Activated CD8-positive, alpha-beta memory T cell treated with anti-CD3 and anti-CD28 coated beads, Interleukin-2, amount 50 U/mL, for 1 hour (primary cell): Measurements from ENCODE around the gene RNASET2.

Experiments used
- DNase-seq: peaks from one replicate; pipeline ENCODE4 v3.0.0-alpha.2; 2020; ENCODE audit errors: extremely low read depth

RNASET2 gene

GRCh38 chr6:166947251-166947650 is 9.1 kb downstream of the RNASET2 start:
- no peak for DNase-seq

DNA sequence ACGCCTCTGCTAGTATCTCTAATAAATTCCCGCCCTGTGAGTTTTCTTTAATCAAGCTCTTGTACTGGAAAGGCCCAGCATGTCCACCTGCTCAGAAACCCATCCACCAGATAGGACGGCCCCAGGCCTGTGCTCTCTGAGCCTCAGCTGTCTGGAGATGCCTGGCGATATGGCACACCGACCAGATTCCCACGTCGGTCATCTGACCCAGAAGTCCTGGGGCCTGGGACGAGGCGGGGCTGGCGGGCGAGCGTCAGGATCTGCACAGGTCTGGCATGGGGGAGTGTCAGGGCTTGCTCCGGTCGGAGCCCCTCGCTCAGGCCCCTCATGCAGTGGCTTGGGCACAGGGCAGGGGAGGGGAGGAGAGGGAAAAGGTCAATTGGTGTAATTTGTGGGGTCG is 10.2 kb downstream of the RNASET2 start:
- no peak for DNase-seq

DNA sequence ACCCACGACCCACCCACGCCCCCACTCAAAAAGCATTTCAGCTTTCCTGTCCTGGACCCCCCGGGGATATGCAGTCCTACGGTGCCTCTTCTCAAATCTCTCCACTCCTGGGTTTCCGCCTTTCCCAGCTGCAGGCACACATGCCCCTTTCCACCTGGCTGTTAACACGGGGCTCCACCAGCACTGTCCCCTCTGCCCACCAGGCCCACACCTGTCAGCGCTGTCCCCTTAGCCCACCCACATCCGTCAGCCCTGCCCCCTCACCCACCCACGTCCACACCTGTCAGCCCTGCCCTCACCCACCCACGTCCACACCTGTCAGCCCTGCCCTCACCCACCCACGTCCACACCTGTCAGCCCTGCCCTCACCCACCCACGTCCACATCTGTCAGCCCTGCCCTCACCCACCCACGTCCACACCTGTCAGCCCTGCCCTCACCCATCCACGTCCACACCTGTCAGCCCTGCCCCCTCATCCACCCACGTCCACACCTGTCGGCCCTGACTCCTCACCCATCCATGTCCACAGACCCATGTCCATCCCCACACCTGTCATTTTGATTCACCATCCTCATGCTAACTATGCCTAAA is 11.6 kb downstream of the RNASET2 start:
- DNase-seq = no peak

DNA sequence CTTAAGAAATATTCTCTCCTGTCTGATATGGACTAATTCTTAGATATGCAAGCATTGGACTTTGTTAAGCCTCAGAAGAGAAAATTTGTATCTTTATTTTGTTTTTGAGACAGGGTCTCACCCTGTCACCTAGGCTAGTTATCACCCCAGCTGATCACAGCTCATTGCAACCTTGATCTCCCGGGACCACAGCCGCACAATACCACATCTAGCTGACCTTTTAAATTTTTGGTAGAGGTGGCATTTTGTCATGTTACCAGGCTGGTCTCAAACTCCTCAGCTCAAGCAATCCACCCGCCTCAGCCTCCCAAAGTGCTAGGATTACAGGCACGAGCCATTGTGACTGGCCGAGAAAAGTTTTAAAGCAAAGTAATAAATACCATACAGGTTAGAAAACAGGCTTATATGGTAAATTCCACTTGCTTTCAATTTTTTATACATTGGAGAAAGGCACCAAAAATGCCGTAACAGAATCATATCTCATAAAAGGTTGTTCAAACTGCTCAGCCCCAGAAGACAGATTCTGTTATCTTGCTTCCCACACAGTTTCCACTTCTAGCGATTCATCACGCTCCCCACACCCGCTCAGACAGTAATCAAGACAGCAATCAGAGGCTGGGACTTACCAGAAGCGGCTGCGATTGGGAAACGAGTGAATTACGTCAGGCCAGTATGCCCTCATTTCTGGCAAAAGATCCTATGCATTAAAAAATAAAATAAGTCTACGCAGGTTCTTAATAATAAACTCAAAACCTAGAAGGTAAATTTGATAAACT is 13.8 kb downstream of the RNASET2 start:
- no peak for DNase-seq

DNA sequence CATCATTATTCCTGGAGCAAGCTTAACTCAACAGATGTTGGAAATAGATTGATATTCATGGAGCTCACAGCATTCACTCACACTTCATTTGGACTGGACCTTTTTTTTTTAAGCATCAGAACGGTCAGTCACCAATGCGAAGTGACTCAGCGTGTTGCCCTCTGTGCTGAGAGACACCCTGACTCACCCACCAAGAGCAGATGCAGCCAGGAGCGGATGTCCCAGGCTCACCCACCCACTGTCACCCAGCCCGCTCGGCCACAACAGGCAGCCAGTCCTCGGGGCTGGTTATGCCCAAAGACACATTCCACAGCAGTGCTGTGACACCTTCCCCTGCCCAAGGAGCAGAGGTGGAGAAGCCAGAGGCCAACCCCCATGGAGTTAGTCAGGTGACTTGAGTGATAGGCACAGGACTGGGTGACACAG is 15.7 kb downstream of the RNASET2 start:
- no peak for DNase-seq

- no peak for DNase-seq
These were observed 16.5 kb downstream of the RNASET2 start for GRCh38 chr6:166939894-166940293.

DNA sequence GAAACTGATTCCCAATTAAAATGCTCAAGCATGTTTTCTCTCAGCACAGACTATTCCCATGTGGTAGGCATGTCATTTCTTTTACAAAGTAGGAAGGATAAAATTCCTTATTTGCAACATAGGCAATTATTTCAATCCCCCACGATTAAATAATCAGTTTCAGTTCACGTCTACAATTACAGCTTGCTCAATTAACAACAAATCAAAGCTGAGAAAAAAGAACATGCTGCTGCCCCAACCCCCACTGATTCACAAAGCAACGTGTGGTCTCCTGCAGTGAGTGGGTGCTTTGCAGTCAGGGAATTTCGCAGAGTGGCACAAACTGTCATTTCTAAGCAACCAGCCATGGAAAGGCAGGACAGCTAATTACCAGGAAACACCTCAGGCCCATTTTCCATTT is 17.0 kb downstream of the RNASET2 start:
- no peak for DNase-seq

DNA sequence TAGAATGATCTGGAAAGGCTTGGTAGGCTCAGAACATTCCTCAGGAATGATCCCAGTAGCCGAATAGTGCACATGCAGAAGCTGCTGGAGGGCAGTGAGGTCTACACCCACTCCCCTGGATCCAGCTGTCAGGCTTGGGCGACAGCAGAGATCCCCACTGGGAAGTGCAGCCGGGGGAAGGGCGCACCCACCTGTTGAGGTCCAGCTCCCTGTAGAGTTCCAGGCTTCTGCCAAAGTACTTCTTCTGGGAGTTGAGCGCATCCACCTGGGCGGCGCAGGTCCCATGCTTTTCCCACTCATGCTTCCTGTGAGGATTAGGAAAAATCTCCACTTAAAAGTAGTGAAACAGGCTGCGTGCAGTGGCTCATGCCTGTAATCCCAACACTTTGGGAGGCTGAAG is 17.6 kb downstream of the RNASET2 start:
- no peak for DNase-seq

DNA sequence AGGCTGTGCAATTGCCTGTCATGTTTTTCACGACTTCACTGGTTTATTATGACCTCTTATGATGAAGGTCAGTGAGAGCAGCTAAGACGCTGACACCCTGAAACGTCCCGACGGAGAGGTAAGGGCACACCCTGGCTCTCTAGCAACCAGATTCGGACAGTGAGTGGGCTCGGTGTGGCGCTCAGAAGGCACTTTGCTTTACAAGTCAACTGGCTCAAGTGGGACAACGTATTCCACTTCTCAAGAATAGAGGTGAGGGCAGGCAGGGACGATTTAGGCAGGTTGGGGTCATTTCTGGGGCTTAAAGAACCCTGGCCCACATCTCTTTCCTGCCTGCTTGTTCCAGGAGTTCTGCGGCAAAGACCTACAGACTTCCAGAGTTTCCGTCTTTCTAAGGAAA is 18.2 kb downstream of the RNASET2 start:
- DNase-seq = no peak

GRCh38 chr6:166937746-166938145 is 18.6 kb downstream of the RNASET2 start:
- no peak for DNase-seq

DNA sequence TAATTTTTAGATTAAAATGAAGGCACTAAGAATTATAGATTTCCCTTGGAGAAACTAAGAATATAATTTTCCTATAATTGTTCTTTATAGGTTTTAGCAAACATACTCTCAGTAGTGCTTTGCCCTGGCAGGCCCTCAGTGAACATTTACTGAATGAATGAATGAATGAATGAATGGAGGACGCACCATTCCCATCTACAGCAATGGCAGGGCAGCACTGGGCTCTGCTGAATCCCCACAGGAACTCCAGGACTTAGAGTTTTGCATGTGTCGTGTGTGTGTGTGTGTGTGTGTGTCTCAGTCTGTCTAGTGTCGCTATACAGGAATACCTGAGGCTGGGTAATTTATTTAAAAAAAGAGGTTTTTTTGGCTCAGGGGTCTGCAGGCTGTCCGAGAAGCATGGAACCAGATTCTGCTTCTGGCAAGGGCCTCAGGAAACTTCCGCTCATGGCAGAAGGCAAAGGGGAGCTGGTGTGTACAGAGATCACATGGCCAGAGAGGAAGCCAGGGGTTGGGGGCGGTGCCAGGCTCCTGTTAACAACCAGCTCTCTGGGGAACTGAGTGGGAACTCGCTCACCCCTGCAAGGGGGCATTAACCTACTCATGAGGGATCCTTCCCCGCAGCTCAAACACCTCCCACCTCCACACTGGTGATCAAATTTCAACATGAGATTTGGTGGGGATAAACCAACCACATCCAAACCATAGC is 20.1 kb downstream of the RNASET2 start:
- no peak for DNase-seq

- no peak for DNase-seq
These were observed 21.0 kb downstream of the RNASET2 start for GRCh38 chr6:166935353-166935752.

DNA sequence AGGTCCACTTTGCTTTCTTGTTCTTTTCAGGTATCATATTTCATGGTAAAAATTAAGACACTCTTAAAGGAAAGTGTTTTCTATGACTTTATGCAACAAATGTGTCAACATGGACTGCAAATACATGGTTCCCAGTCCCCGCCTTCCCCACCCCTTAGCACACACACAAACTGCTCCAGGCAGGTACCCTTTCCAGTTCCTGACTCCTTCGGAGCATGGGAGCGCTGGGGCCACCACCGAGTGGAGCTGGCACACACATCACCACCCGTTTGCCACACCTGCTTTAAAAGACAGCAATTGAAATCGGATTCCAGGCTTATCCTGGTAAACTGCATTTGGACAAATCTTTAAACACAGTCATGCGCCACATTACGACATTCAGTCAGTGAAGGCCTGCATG is 22.2 kb downstream of the RNASET2 start:
- DNase-seq = no peak

GRCh38 chr6:166933396-166933795 is 23.0 kb downstream of the RNASET2 start:
- no peak for DNase-seq

- no peak for DNase-seq
These were observed 23.7 kb downstream of the RNASET2 start for GRCh38 chr6:166932616-166933015.

DNA sequence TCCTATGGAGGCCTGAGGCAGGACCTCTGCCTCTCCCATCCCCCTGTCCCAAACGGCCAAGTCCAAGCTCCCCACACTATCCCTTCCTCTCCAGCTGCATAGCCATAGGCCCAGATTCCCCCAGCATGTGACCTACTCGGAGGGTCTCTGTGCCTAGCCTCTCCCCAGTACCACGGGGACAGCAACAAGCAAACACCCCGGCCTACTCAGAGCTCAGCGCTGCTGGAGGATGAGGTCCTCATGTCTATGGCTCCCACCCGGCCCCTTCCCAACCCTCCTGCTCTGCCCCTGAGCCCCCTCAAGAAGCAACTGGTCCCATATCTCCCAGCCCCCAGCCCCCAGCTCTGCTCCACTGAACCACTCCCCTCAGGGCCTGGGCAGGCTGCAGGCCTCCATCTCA is 24.2 kb downstream of the RNASET2 start:
- DNase-seq = no peak

DNA sequence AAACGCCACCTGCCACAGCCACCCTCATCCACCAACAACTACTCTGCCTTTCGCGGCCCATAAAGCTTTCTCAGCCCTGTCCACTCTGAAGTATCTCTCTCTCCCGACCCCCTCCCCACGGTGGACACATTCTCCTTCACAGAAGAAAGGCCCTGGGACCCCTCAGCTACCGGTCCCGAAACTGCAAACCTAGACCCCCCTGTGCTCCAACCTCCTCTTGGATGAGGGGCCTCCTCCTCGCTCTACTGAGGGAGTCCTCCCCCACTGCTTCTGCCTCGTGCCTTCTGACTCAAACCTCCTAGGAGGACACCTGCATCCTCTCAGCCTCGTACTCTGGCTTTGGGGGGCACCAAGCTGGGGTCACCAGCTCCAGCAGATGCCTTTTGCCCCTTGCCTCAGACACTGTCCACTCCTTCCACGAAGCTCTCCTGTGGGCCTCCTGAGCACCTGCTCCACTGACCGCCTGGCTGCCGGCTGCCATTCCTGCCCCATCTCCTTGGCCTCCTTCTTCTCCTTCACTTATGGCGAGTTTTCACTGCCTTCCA is 24.9 kb downstream of the RNASET2 start:
- DNase-seq = no peak

DNA sequence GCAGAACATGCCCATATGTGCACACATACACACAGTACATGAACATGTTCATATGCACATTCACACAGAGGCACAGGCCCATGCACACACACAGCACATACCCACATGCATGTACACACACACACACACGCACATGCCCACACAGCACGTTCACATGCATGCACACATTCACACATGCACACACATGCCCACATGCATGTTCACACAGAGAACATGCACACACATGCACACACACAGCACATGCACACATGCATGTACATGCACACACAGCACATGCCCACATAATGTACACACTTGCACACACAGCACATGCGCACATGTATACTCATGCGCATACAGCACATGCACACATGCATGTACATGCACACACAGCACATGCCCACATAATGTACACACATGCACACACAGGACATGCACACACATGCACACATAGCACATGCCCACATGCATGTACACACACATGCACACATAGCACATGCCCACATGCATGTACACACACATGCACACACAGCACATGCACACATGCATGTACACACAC is 25.9 kb downstream of the RNASET2 start:
- DNase-seq = no peak

DNA sequence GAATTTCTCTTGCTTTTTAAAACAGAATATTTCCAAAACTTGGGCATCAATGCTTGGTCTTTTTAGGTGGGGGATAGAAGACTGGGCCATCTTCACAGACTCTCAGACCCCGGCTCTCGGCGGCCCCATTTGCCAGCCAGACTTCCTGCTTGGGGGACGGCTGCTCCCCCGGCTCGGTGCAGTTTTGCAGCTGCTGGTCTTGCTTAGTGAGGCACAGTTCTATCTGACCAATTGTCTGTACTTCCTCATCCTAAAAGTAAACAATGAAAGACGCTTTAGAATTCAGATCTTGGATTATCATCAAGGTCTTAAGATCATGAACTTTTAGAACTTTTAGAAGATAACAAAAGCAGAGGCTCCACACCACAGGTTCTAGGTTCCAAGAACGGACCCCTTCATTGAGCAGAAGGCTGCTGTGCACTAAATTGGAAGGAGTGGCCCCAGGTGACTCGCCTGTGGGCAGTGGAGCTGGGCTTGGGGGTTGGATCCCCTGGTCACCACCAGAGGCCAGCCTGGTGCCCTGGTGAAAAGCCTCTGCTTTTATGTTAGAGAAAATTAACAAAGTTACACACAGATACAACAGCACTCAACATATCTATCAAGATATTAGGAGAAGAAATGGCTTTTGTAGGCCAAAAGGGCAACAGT is 26.7 kb downstream of the RNASET2 start:
- no peak for DNase-seq

DNA sequence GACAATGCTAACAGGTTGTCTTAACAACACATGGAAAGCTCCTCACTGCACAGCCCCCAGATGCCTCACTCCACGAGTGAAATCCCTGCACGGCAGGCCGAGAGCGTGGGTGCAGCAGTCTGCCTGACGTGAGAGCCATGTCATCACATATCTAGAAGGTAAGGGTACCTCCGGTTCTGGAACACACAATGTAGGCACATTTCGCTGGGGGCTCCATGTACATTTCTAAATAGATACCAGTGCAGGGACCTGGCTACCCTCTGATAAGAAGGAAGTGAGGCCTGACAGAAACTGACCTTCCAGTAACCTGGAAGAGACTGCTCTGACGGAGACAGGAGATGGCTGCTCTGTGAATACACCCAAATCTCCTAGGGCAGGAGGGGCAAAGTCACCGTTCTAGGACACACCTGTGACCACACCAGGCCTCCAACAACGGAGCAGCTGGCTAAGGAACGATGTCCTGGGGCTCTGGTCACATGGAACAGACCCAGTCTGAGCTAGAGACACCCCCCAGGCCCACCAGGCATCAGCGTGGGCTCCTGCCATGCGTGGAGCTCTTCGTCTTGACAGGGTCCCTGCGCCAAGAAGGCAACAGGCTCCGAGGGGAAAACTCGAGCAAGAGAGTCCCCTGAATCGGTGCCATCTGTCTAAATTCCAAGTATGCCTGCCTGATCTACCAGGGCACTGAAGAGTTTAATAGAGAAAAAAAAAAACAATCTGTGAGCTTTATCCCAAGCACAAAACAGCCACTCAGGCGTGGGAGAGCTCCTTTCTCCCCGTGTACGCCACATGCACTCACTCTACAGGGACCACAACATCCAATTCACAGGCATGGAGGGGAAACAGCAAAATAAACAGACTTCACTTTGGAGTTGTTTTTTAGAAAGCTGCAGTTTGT is 27.5 kb downstream of the RNASET2 start:
- DNase-seq = no peak
